Osteocyte (in vitro differentiated cells): Measurements from ENCODE around the gene COBLL1. TPM values are rescaled to one million over a fixed set of nuclear protein-coding genes. Genes with fewer than 3 reads are reported as not detected.

Source experiments
- DNase-seq: peaks from one replicate; pipeline ENCODE4 v3.0.0; 2021; ENCODE audit warnings: mixed read lengths; ENCODE audit not compliant: unreplicated experiment; ENCODE audit errors: extremely low spot score
- H3K27ac Mint-ChIP-seq: one replicate; pipeline ENCODE4 v1.8.0; 2021; ENCODE audit warnings: mild to moderate bottlenecking, mixed read lengths; ENCODE audit not compliant: unreplicated experiment
- H3K27me3 Mint-ChIP-seq: one replicate; pipeline ENCODE4 v1.8.0; 2021; ENCODE audit warnings: mixed read lengths; ENCODE audit not compliant: unreplicated experiment
- H3K36me3 Mint-ChIP-seq: one replicate; pipeline ENCODE4 v1.8.0; 2021; ENCODE audit warnings: mixed read lengths; ENCODE audit not compliant: unreplicated experiment
- H3K4me1 Mint-ChIP-seq: one replicate; pipeline ENCODE4 v1.8.0; 2021; ENCODE audit warnings: mixed read lengths; ENCODE audit not compliant: unreplicated experiment
- H3K4me3 Mint-ChIP-seq: one replicate; pipeline ENCODE4 v1.8.0; 2021; ENCODE audit warnings: mild to moderate bottlenecking, moderate library complexity, mixed read lengths; ENCODE audit not compliant: unreplicated experiment
- H3K9me3 Mint-ChIP-seq: one replicate; pipeline ENCODE4 v1.8.0; 2021; ENCODE audit warnings: mixed read lengths; ENCODE audit not compliant: unreplicated experiment
- total RNA-seq: library from RNA; stranded (reverse); gene quantifications from 2 replicates; pipeline ENCODE4 v1.2.1, GENCODE V29; 2021
- TF ChIP-seq, protein P1 (sequence below): fragments of 200-600 bp; sonication (generic); IDR thresholded peaks from 2 replicates; pipeline ENCODE4 v1.5.0; 2021; ENCODE audit warnings: antibody characterized with exemption, mild to moderate bottlenecking, moderate library complexity

Gene COBLL1
- total RNA-seq, 1 donor from 2014 or later, result 8.9 TPM

DNA sequence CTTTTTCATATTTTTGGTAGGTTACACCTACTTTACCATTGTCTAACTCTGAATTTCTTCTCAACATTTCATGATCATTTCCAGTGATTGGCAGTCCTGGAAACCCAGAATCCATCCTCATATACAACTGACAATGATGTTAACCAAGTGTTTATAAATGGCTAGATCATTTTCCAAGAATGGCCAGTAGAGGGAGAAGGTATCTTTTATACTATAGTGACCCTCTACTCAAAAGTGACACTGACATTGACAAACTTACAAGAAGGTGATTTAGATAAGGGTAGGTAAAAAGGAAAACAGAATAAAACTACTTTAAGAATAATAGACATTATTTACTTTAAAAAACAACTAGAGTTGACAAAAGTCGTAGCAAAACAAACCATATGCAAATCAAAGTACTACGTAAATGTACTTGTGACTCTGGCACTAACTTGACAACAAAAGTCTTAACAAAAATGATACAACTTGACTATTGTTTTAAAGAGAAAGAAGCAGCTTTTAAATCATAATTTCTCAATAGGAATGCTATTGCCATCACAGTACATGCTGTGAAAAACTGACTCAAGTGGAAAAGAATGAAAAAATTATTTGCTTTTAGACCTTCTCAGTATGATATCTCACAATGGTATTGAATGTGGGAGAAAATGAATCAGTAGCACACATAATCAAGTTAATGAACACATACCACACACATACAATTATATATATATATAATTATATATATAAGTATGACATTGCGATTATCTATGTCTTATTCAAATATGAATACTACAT is 143.7 kb downstream of the COBLL1 start:
- DNase-seq, result no peak
- TF ChIP-seq, protein P1, sequence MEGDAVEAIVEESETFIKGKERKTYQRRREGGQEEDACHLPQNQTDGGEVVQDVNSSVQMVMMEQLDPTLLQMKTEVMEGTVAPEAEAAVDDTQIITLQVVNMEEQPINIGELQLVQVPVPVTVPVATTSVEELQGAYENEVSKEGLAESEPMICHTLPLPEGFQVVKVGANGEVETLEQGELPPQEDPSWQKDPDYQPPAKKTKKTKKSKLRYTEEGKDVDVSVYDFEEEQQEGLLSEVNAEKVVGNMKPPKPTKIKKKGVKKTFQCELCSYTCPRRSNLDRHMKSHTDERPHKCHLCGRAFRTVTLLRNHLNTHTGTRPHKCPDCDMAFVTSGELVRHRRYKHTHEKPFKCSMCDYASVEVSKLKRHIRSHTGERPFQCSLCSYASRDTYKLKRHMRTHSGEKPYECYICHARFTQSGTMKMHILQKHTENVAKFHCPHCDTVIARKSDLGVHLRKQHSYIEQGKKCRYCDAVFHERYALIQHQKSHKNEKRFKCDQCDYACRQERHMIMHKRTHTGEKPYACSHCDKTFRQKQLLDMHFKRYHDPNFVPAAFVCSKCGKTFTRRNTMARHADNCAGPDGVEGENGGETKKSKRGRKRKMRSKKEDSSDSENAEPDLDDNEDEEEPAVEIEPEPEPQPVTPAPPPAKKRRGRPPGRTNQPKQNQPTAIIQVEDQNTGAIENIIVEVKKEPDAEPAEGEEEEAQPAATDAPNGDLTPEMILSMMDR, result peak; percentile 66
- Mint-ChIP-seq H3K4me3 (no peak overlapping the region), H3K27ac (no peak overlapping the region), H3K9me3 (no peaks in the 10 kb centered on the region), H3K4me1 (peaks cover 7% of the 10 kb centered on the region), H3K36me3 (peaks cover 15% of the 10 kb centered on the region), H3K27me3 (no peaks in the 10 kb centered on the region)

DNA sequence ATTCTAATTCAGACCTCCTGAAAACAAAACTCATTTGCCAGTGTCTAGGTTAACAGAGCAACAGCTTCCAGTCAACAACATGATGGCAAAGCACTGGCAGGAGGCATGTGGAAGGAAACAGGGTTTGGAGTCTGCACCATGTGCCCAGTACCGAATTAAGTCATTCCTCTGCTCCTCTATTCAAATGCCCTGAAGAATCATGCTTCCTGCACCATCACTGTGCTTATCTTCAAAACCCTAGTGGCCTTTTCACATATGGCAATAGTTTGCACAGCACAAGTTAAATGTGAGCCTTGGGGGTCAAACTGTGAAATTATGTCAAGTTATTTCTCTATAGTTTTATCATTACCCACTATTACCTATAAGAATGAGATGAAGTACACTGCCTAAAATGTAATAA is 145.0 kb downstream of the COBLL1 start:
- Mint-ChIP-seq H3K36me3 (peaks cover 15% of the 10 kb centered on the region), H3K4me1 (peaks cover 7% of the 10 kb centered on the region), H3K4me3 (no peak overlapping the region), H3K27me3 (no peaks in the 10 kb centered on the region), H3K9me3 (no peaks in the 10 kb centered on the region), H3K27ac (no peak overlapping the region)
- no peak for DNase-seq
- TF ChIP-seq, protein P1, result no peak

DNA sequence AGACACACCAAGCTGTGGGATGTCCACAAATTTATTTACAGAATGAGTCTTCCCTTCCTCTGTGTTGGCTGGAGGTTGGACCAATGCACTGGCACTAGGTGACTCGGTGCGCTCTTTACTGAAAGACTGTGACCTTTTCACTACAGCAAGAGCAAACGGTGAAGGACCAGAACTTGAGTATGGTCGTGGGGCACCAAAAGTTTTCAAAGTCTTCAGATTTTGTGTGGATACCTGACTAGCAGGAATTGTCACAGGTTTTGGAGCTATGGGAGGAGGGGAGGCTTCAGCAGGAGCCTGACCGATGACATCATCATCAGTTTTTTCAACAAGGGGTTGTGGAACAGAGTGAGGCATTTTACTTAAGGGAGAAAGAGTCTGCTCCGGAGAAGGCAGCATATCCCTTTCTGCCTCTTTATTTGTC is 147.3 kb downstream of the COBLL1 start:
- H3K36me3 Mint-ChIP-seq, result peaks cover 20% of the 10 kb centered on the region
- no peak for DNase-seq
- H3K4me1 Mint-ChIP-seq, result peaks cover 2% of the 10 kb centered on the region
- TF ChIP-seq, protein P1, result no peak
- H3K9me3 Mint-ChIP-seq, result no peaks in the 10 kb centered on the region
- H3K27me3 Mint-ChIP-seq, result no peaks in the 10 kb centered on the region
- no peak overlapping the region for H3K27ac Mint-ChIP-seq
- H3K4me3 Mint-ChIP-seq, result no peak overlapping the region

DNA sequence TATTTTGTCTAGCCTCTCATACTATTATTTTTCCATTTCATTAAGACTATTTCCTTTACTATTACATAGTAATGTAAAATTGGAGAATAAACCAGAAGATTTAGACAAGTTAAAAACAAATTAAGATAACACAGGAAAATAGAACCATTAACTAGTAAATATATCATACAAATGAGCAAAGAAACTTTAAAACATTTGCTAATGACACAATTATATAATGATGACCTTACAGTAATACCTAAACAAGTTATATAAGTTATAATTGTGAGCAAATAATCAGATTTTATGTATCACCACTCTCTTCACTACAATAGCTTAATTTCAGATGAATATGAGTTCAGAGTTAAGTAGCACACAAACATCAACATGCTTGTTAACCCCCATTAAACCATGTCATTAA is 147.8 kb downstream of the COBLL1 start:
- peaks cover 20% of the 10 kb centered on the region for H3K36me3 Mint-ChIP-seq
- H3K27me3 Mint-ChIP-seq, result no peaks in the 10 kb centered on the region
- no peaks in the 10 kb centered on the region for H3K9me3 Mint-ChIP-seq
- H3K4me1 Mint-ChIP-seq, result peaks cover 2% of the 10 kb centered on the region
- TF ChIP-seq, protein P1, result no peak
- no peak overlapping the region for H3K4me3 Mint-ChIP-seq
- H3K27ac Mint-ChIP-seq, result no peak overlapping the region
- no peak for DNase-seq

DNA sequence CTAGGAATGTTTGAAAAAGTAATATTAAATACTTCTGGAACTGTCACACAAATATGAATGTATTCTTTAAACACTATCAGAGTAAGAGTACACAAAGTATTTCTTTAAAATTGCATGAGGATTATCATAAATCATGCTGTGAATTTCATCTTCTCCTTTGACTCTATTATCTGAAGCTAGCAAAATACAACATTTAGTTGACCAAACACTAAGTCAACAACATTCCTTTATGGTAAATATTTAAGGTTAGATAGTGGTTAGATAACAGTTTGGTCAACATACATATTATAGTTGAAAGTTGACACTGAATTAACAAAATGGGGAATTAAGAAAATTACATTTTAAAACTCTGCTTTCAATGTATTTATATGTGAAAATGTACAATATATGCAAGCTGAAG is 148.2 kb downstream of the COBLL1 start:
- DNase-seq, result no peak
- no peaks in the 10 kb centered on the region for H3K9me3 Mint-ChIP-seq
- TF ChIP-seq, protein P1, result no peak
- peaks cover 17% of the 10 kb centered on the region for H3K36me3 Mint-ChIP-seq
- no peak overlapping the region for H3K27ac Mint-ChIP-seq
- no peak overlapping the region for H3K4me3 Mint-ChIP-seq
- H3K4me1 Mint-ChIP-seq, result peaks cover 2% of the 10 kb centered on the region
- no peaks in the 10 kb centered on the region for H3K27me3 Mint-ChIP-seq
